ENCODE data around the gene PLTP. TPM values are rescaled to one million over a fixed set of nuclear protein-coding genes. Genes with fewer than 3 reads are reported as not detected.

PLTP gene
- total and polyA plus RNA-seq, 11 donors: 19.8 to 367 (median 50.5) TPM

DNA sequence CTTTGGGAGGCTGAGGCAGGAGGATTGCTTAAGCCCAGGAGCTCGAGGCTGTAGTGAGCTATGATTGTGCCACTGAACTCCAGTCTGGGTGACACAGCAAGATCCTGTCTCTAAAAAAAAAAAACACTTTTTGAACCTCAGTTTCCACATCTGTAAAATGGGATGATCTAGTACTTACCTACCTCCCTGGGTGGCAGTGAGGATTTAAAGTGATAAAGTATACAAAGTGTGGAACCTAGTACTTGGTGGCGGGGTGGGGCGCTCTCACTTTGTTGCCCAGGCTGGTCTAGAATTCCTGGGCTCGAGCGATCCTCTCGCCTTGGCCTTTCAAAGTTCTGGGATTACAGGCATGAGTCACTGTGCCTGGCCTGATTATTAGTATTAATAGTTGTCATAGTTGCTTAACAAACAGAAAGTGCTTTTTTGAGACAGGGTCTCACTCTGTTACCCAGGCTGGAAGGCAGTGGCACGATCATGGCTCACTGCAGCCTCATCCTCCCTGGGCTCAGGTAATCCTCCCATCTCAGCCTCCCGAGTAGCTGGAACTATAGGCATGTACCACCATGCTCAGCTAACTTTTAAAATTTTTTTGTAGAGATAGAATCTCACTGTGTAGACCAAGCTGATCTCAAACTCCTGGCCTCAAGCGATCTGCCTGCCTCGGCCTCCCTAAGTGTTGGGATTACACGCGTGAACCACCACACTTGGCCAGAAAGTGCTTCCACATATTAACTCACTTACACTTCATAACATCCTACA, 7.0 kb upstream of the PLTP start:
- Histone ChIP-seq H3K27me3 (no peaks in the 10 kb centered on the region), H3K9me3 (no peaks in the 10 kb centered on the region), H3K4me3 (no peak overlapping the region), H3K4me1 (peaks cover 0 to 85% (median 30%) of the 10 kb centered on the region in 12 donors), H3K27ac (peak overlapping the region; percentile 31 to 92 (median 76)), H3K36me3 (no peaks in the 10 kb centered on the region)
- TF ChIP-seq, protein P1, sequence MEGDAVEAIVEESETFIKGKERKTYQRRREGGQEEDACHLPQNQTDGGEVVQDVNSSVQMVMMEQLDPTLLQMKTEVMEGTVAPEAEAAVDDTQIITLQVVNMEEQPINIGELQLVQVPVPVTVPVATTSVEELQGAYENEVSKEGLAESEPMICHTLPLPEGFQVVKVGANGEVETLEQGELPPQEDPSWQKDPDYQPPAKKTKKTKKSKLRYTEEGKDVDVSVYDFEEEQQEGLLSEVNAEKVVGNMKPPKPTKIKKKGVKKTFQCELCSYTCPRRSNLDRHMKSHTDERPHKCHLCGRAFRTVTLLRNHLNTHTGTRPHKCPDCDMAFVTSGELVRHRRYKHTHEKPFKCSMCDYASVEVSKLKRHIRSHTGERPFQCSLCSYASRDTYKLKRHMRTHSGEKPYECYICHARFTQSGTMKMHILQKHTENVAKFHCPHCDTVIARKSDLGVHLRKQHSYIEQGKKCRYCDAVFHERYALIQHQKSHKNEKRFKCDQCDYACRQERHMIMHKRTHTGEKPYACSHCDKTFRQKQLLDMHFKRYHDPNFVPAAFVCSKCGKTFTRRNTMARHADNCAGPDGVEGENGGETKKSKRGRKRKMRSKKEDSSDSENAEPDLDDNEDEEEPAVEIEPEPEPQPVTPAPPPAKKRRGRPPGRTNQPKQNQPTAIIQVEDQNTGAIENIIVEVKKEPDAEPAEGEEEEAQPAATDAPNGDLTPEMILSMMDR (IDR thresholded peaks at IDR 0.05): no peak
- TF ChIP-seq POLR2A (IDR thresholded peaks at IDR 0.05): no peak
- intact Hi-C loops (cut with DNase I): no loop called here
- DNase-seq (no peak), ATAC-seq (peak in 1 of 4 donors; percentile 28)
- 84 to 90% (median 87%) methylated on average over 12 of the region's 12 CpGs for WGBS, 4 donors

DNA sequence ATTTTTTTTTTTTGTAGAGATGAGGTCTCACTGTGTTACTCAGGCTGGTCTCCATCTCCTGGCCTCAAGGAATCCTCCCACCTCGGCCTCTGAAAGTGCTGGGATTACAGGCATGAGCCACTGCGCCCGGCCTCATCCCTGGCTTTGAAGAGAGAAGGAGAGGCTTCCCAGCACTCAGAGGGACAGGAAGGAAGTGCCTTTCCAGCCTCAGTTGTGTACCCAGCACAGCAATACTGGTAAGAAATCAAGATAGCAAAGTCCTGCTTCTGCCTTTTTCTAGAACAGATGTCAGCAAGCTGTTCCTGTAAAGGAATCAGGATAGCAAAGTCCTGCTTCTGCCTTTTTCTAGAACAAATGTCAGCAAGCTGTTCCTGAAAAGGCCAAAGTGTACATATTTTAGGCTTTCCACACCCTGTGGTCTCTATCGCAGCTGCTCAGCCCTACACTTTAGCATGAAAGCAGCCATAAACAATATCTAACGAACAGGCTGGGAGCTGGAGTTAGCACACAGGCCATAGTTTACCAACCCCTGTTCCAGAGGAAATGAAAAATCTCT, 6.3 kb upstream of the PLTP start:
- peak overlapping the region; percentile 31 to 92 (median 76) for H3K27ac ChIP-seq
- TF ChIP-seq POLR2A (IDR thresholded peaks at IDR 0.05): no peak
- TF ChIP-seq, protein P1 (IDR thresholded peaks at IDR 0.05): no peak
- no peaks in the 10 kb centered on the region for H3K9me3 ChIP-seq
- no peak overlapping the region for H3K4me3 ChIP-seq
- no peaks in the 10 kb centered on the region for H3K27me3 ChIP-seq
- peaks cover 0 to 85% (median 28%) of the 10 kb centered on the region in 12 donors for H3K4me1 ChIP-seq
- intact Hi-C loops (cut with DNase I): no loop called here
- WGBS, 4 donors: 55 to 65% (median 64%) methylated on average over 5 of the region's 5 CpGs
- H3K36me3 ChIP-seq: no peaks in the 10 kb centered on the region
- no peak for DNase-seq
- ATAC-seq: peak; percentile 39 to 74 (median 49)

DNA sequence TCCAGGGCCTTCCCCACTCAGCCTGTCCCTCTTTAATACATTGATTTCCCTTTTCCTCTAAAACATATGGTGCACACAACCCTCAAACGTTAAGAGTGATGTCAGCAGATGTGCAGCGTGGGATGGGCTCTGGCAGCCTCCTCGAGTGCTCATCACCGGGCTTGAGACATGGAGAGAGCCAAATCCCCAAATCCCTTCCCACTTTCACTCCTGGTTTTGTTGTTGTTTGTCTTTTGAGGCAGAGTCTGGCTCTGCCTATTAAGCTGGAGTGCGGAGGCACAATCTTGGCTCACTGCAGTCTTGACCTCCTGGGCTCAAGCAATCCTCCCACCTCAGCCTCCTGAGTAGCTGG, 5.8 kb upstream of the PLTP start:
- 55 to 70% (median 63%) methylated on average over 5 of the region's 5 CpGs for WGBS, 4 donors

DNA sequence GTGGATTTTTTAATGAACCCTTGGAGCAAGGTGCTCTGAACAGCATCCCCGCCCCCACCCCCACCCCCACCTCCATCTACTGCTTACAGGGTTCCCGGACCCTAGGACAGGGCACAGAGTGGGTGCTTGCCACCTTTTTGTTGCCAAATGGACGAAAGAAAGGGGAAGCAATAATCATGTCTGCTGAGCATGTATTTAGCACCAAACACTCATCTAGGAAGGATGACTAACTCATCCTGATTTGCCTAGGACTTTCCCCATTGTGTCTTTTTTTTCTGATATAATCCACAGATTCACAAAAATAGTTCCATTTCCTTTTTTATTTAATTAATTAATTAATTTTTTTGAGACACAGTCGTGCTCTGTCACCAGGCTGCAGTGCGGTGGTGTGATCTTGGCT, 1.2 kb upstream of the PLTP start:
- Histone ChIP-seq H3K27me3 (peaks cover 0 to 5% (median 0%) of the 10 kb centered on the region in 9 donors), H3K9me3 (no peaks in the 10 kb centered on the region), H3K4me1 (peaks cover 0 to 72% (median 19%) of the 10 kb centered on the region in 12 donors), H3K36me3 (peaks cover 0 to 9% (median 0%) of the 10 kb centered on the region in 9 donors), H3K4me3 (no peak overlapping the region), H3K27ac (peak overlapping the region in 3 of 12 donors; percentile 75 to 91 (median 86))
- WGBS, 4 donors: 53 to 58% (median 56%) methylated on average over 5 of the region's 5 CpGs
- intact Hi-C loops (cut with DNase I): no loop called here
- TF ChIP-seq POLR2A (IDR thresholded peaks at IDR 0.05): no peak
- TF ChIP-seq, protein P1 (IDR thresholded peaks at IDR 0.05): no peak
- ATAC-seq: no peak
- DNase-seq: no peak

More for the DNA sequence above, 5.8 kb upstream of the PLTP start:
- intact Hi-C loops (cut with DNase I): no loop called here
- TF ChIP-seq POLR2A (IDR thresholded peaks at IDR 0.05): no peak
- TF ChIP-seq, protein P1 (IDR thresholded peaks at IDR 0.05): no peak
- peak overlapping the region; percentile 31 to 92 (median 70) for H3K27ac ChIP-seq
- DNase-seq: peak in 4 of 5 donors; percentile 56 to 69 (median 64)
- H3K4me3 ChIP-seq: no peak overlapping the region
- H3K4me1 ChIP-seq: peaks cover 0 to 86% (median 30%) of the 10 kb centered on the region in 12 donors
- ATAC-seq: peak in 3 of 4 donors; percentile 42 to 56 (median 55)
- H3K27me3 ChIP-seq: no peaks in the 10 kb centered on the region
- no peaks in the 10 kb centered on the region for H3K9me3 ChIP-seq
- no peaks in the 10 kb centered on the region for H3K36me3 ChIP-seq

Measured in heart left ventricle (tissue), 16 donors.